BLaER1 treated with 17β-estradiol and CSF1 and Interleukin-3, amounts not matched to agents 10 nM and 100 nM (cell line): Measurements from ENCODE around the gene MIGA2.
"Not testable (repeated sequence)": the region's sequence is repeated elsewhere in the genome, so short reads cannot be mapped to it uniquely, and the experiment has no call there.

Experiments used
- H3K27ac ChIP-seq, 11 experiments: shearing (Covaris generic); formaldehyde crosslinking; 2 replicates each; pipeline ENCODE4 v1.8.1; 2022
- H3K27me3 ChIP-seq, 11 experiments: shearing (Covaris generic); formaldehyde crosslinking; 2 replicates each; pipeline ENCODE4 v1.8.1; 2022
- H3K36me3 ChIP-seq, 11 experiments: shearing (Covaris generic); formaldehyde crosslinking; 2 replicates each; pipeline ENCODE4 v1.8.1; 2022
- H3K4me1 ChIP-seq, 10 experiments: shearing (Covaris generic); formaldehyde crosslinking; 2 replicates each; pipeline ENCODE4 v1.8.1; 2022
- H3K4me2 ChIP-seq, 11 experiments: shearing (Covaris generic); formaldehyde crosslinking; 2 replicates each; pipeline ENCODE4 v1.8.1; 2022
- H3K4me3 ChIP-seq, 10 experiments: shearing (Covaris generic); formaldehyde crosslinking; 2 replicates each; pipeline ENCODE4 v1.8.1; 2022
- H3K9ac ChIP-seq, 11 experiments: shearing (Covaris generic); formaldehyde crosslinking; 2 replicates each; pipeline ENCODE4 v1.8.1; 2022
- H3K9me3 ChIP-seq, 11 experiments: shearing (Covaris generic); formaldehyde crosslinking; replicated peaks in 1 of 11; 2 replicates each; pipeline ENCODE4 v1.8.1; 2022
- H4K20me1 ChIP-seq, 11 experiments: shearing (Covaris generic); formaldehyde crosslinking; 2 replicates each; pipeline ENCODE4 v1.8.1; 2022
- Cebpa-rat ChIP-seq, 11 experiments: shearing (Covaris generic); IDR thresholded peaks; 2 replicates each; pipeline ENCODE4 v1.8.1; 2022

The MIGA2 gene

DNA sequence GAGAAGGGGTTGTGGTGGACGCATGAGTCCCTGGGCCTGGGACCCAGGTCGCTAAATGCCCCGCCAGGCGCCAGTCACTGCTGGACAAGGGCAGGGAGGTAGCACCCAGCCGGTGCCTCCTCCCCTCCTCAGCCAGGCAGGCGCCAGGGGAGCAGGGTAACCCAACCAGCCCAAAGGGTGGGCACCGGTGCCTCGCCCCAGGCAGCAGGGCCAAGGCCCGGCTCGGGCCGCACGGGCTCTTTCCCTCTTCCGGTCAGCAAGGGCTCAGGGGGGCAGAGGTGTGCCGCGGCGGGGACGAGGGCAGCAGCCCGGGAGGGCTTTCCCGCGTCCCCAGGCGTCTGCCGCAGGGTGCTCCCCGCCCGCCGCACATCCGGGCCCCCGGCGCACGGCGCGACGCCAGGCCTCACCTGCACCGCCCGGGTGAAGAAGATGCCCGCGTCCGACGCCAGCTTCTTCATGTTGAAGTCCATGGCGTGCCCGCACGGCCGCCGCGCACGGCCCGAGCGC lies 8.7 kb upstream of the MIGA2 start:
- peak overlapping the region; percentile 82 to 97 (median 89) for H3K4me3 ChIP-seq
- peaks cover 0 to 26% (median 13%) of the 10 kb centered on the region in 11 experiments; a peak in 12 of 22 replicates for H4K20me1 ChIP-seq
- H3K9me3 ChIP-seq, result no peaks in the 10 kb centered on the region
- peak overlapping the region; percentile 71 to 90 (median 83) for H3K9ac ChIP-seq
- no peaks in the 10 kb centered on the region for H3K36me3 ChIP-seq
- peak overlapping the region; percentile 34 to 80 (median 76); a peak in 21 of 22 replicates for H3K27ac ChIP-seq
- H3K4me1 ChIP-seq, result peaks cover 50 to 71% (median 62%) of the 10 kb centered on the region in 10 experiments
- peak overlapping the region; percentile 84 to 100 (median 98) for H3K4me2 ChIP-seq
- TF ChIP-seq Cebpa-rat (IDR thresholded peaks at IDR 0.05), result no peak
- H3K27me3 ChIP-seq, result no peaks in the 10 kb centered on the region

DNA sequence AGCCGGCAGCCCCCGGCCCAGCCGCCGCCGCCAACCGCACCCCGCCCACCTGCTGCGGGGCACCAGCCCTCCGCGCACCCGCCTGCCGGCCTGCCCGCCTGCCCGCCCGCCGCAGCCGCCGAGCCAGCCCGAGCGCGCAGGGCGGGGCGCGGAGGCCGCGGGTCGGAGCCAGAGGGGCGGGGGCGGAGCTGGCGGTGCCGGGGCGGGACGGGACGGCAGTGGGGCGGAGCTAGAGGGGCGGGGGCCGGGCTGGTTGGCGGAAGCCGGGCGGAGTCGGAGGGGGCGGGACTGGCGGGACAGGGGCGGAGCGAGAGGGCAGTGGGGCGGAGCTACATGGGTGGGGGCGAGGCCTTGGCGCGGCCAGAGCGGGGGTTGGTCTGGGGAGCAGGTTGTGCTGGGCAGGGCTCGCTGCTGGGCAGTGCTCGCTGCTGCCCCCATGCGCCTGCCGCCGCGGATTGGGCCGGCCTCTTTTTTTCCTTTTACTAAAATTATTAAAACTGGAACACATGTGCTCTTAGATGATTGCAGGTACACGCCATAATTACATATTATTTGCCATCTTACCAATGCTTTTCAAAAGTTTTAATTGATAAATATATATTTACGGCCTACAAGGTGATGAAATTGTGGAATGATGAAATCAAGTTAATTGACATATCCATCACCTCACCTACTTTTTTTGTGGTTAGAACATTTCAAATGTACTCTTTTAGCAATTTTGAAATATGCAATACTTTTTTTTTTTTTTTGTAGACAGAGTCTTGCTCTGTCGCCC lies 8.0 kb upstream of the MIGA2 start, which contains the start of gene SH3GLB2:
Gene SH3GLB2, minus strand, starts transcription at position 140 of the 775 bp plus-strand sequence. CDS start 177 bp downstream, outside the sequence.
- TF ChIP-seq Cebpa-rat (IDR thresholded peaks at IDR 0.05), result no peak
- peaks cover 0 to 20% (median 11%) of the 10 kb centered on the region in 11 experiments; a peak in 10 of 22 replicates for H4K20me1 ChIP-seq
- no peaks in the 10 kb centered on the region for H3K36me3 ChIP-seq
- peak within 1 kb of the TSS; percentile 84 to 100 (median 98) for H3K4me2 ChIP-seq
- no peaks in the 10 kb centered on the region for H3K27me3 ChIP-seq
- peaks cover 43 to 65% (median 55%) of the 10 kb centered on the region in 10 experiments for H3K4me1 ChIP-seq
- H3K4me3 ChIP-seq, result peak within 1 kb of the TSS; percentile 82 to 97 (median 89)
- peak within 1 kb of the TSS; percentile 34 to 80 (median 76); a peak in 21 of 22 replicates for H3K27ac ChIP-seq
- H3K9me3 ChIP-seq, result no peaks in the 10 kb centered on the region
- H3K9ac ChIP-seq, result peak within 1 kb of the TSS; percentile 71 to 90 (median 83)

DNA sequence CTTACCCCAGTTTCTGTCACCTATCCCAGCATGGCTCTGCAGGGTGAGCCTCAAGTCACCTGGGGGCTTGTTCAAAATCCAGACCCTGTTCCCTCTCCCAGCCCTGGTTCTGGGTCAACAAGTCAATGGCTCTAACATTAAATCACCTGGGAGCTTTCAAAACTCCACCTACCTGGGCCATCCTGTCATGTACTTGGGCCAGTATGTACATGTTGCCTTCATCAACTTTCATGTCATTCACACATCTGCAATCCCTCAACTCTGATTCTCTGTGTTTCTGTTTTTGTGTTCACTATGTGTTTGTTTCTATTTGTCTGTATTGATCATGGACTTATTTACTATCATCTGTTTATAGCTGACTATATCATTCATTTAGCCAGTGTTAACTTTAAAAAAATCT lies 6.2 kb upstream of the MIGA2 start:
- Histone ChIP-seq H3K27ac (no peak overlapping the region), H3K36me3 (no peaks in the 10 kb centered on the region), H3K4me2 (no peak overlapping the region), H3K4me3 (no peak overlapping the region), H3K27me3 (no peaks in the 10 kb centered on the region), H3K4me1 (peaks cover 34 to 47% (median 38%) of the 10 kb centered on the region in 10 experiments), H4K20me1 (peaks cover 0 to 15% (median 4%) of the 10 kb centered on the region in 11 experiments; a peak in 7 of 22 replicates), H3K9ac (no peak overlapping the region), H3K9me3 (no peaks in the 10 kb centered on the region)
- TF ChIP-seq Cebpa-rat (IDR thresholded peaks at IDR 0.05), result no peak

DNA sequence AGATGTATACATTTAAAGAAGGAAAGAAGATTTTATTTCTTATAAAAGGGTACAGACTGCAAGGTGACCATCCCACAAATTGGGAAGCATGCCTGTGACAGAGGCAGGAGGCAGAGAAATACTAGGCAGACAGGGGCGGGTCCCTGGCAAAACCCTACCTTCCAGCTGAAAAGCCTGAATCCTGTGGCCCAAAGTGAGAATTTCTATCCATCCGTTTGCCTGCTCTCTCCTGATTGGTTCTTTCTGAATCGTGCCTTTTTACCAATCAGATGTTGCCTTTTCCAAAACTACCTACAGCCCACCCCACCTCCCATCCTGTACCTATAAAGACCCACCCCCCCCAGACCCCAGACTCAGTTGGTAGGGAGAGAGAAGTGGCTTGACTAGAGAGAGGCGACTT lies 4.9 kb upstream of the MIGA2 start:
- Histone ChIP-seq H3K36me3 (no peaks in the 10 kb centered on the region), H3K4me2 (no peak overlapping the region), H3K9me3 (no peaks in the 10 kb centered on the region), H3K27me3 (no peaks in the 10 kb centered on the region), H3K4me3 (no peak overlapping the region), H4K20me1 (peaks cover 0 to 14% (median 0%) of the 10 kb centered on the region in 11 experiments; a peak in 5 of 22 replicates), H3K27ac (no peak overlapping the region), H3K4me1 (peaks cover 26 to 40% (median 32%) of the 10 kb centered on the region in 10 experiments), H3K9ac (no peak overlapping the region)
- no peak for TF ChIP-seq Cebpa-rat (IDR thresholded peaks at IDR 0.05)

DNA sequence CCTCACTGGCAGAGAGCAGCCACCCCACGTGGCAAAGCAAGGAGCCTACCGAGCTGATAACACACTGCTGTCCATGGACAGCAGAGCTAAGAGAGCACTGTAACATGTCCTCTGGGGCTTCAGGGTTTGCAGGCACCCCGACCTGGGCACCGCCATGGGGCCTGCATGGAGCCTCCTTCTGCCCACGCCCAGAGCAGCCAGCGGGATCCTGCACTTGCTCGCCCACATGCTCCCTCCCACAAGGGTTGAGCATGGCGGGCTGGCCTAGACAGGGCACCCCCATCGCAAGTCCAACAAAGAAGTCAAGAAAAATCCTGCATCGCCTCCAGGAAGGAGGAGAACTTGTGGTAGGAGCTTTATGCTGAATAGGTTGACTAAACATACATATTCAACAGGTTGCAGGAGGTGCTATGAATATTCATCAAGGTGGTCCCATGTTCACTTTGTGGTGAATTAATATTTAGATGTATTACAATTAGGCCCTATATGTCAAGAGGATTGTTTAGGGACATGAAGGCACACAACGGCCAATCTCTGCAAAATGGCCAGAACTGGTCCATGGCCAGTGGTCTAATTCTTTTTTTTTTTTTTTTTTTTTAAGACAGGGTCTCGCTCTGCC lies 3.8 kb upstream of the MIGA2 start:
- Histone ChIP-seq H3K27me3 (no peaks in the 10 kb centered on the region), H4K20me1 (peaks cover 0 to 13% (median 10%) of the 10 kb centered on the region in 11 experiments; a peak in 17 of 22 replicates), H3K4me3 (no peak overlapping the region), H3K9ac (no peak overlapping the region), H3K27ac (no peak overlapping the region), H3K4me2 (no peak overlapping the region), H3K36me3 (no peaks in the 10 kb centered on the region), H3K4me1 (peaks cover 21 to 37% (median 28%) of the 10 kb centered on the region in 10 experiments), H3K9me3 (no peaks in the 10 kb centered on the region)
- TF ChIP-seq Cebpa-rat (IDR thresholded peaks at IDR 0.05), result no peak

DNA sequence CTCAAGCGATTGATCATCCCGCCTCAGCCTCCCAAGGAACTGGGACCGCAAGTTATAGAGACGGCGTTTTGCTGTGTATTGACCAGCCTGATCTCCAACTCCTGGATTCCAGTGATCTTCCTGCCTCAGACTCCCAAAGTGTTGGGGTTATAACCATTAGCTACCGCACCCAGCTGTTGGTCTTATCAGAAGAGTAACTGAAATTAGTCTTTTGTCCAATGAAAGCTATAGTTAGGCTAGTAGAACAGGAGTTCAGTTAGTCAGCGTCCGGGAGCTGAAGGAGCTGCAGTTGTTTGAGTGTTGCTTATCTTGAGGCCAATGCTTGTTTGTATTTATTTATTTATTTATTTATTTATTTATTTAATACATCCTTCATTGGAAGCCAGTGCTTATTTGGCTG lies 3.2 kb upstream of the MIGA2 start:
- H3K27ac ChIP-seq, result no peak overlapping the region
- H3K36me3 ChIP-seq, result no peaks in the 10 kb centered on the region
- H3K4me1 ChIP-seq, result peaks cover 26 to 40% (median 32%) of the 10 kb centered on the region in 10 experiments
- H3K9ac ChIP-seq, result no peak overlapping the region
- peaks cover 0 to 17% (median 16%) of the 10 kb centered on the region in 11 experiments; a peak in 17 of 22 replicates for H4K20me1 ChIP-seq
- H3K27me3 ChIP-seq, result no peaks in the 10 kb centered on the region
- no peak overlapping the region for H3K4me3 ChIP-seq
- H3K4me2 ChIP-seq, result no peak overlapping the region
- no peaks in the 10 kb centered on the region for H3K9me3 ChIP-seq
- TF ChIP-seq Cebpa-rat (IDR thresholded peaks at IDR 0.05), result no peak

DNA sequence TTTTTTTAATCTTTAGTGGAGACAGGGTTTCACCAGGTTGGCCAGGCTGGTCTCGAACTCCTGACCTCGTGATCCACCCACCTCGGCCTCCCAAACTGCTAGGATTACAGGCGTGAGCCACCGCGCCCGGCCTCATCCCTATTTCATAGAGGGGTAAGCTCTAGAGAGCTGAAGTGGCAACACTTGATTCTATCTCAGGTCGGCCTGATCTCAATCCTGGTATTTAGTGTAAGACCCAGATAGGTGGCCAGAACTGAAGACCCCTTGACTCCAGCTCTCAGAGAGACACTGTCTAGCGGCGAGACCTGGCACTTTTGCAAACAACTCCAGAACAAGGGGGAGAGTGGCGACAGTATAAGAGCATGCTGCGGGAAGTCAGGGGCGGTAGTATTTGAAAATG lies 588 bp upstream of the MIGA2 start:
- H3K36me3 ChIP-seq, result peaks cover 5 to 16% (median 12%) of the 10 kb centered on the region in 11 experiments; a peak in 21 of 22 replicates
- peaks cover 25 to 33% (median 27%) of the 10 kb centered on the region in 10 experiments for H3K4me1 ChIP-seq
- H3K4me3 ChIP-seq, result peak overlapping the region; percentile 50 to 98 (median 92); a peak in 19 of 20 replicates
- H3K9me3 ChIP-seq, H3K27me3 ChIP-seq: not testable (repeated sequence)
- H4K20me1 ChIP-seq, result peaks cover 0 to 41% (median 30%) of the 10 kb centered on the region in 11 experiments; a peak in 17 of 22 replicates
- H3K9ac ChIP-seq, result peak overlapping the region; percentile 57 to 91 (median 72)
- H3K4me2 ChIP-seq, result peak overlapping the region; percentile 58 to 90 (median 73)
- H3K27ac ChIP-seq, result peak overlapping the region in 10 of 11 experiments; percentile 31 to 72 (median 52); a peak in 18 of 22 replicates

DNA sequence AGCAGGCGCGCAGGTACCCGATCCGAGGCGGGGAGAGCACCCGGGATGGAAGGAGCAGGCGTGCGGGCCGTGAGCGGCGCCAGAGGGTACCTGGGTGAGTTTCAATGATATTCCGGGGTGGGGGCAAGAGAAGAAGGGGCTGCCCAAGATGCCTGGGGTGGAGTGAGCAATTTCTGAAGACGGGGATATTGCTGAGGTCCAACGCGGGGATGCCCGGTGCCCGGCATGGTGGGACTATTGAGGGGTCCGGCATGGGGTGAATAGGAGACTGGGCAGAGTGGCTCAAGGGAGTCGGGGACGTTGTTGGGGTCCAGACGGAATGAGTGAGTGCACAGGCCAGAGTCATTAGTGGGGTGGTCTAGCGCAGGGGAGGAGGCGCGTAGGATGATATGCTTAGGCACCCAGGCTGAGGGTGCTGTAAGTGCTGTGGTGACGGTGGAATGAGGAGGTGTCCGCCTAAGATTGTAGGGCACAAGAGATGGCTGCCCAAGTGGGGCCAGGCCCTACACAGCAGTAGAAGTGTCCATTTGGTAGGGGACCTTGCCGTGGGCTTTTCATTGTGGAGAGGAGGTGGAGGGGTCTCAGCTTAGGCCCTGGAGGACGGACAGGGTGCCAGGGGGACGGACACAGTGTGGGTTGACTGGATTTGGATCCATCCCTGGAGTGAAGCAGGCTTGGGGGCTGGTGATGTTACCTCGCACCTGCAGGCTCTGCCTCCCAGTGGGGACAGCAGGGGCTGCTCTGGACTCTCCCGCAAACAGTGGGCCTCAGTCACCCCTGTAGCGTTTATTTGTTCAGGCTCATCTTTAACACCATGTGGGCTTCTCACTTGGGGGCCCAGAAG lies 719 bp downstream of the MIGA2 start:
- H3K36me3 ChIP-seq, result peaks cover 18 to 30% (median 25%) of the 10 kb centered on the region in 11 experiments
- H3K9me3 ChIP-seq, result no peaks in the 10 kb centered on the region
- H3K4me1 ChIP-seq, result peaks cover 25 to 33% (median 27%) of the 10 kb centered on the region in 10 experiments
- no peak for TF ChIP-seq Cebpa-rat (IDR thresholded peaks at IDR 0.05)
- H4K20me1 ChIP-seq, result peaks cover 0 to 52% (median 35%) of the 10 kb centered on the region in 11 experiments; a peak in 18 of 22 replicates
- peak overlapping the region; percentile 85 to 98 (median 94) for H3K4me3 ChIP-seq
- no peaks in the 10 kb centered on the region for H3K27me3 ChIP-seq
- H3K4me2 ChIP-seq, result peak overlapping the region; percentile 86 to 99 (median 97)
- peak overlapping the region; percentile 8 to 84 (median 75); a peak in 21 of 22 replicates for H3K27ac ChIP-seq
- peak overlapping the region; percentile 72 to 91 (median 86) for H3K9ac ChIP-seq
